Measurements from ENCODE around the gene ZDHHC7.
"Not testable (repeated sequence)": the region's sequence is repeated elsewhere in the genome, so short reads cannot be mapped to it uniquely, and the experiment has no call there.

Gene ZDHHC7

GRCh38 chr16:85042606-85043005 lies 31.3 kb upstream of the ZDHHC7 start:
- DNase-seq (ENCODE audit: low read depth in 2 of 2): no peak

GRCh38 chr16:85042167-85042526 lies 30.8 kb upstream of the ZDHHC7 start:
- no peak for DNase-seq (ENCODE audit: low read depth in 2 of 2)

GRCh38 chr16:85041219-85042166 lies 30.2 kb upstream of the ZDHHC7 start:
- DNase-seq (ENCODE audit: low read depth in 2 of 2): no peak

- DNase-seq (ENCODE audit: low read depth in 2 of 2): no peak
Measured at GRCh38 chr16:85040685-85041084, 29.4 kb upstream of the ZDHHC7 start.

GRCh38 chr16:85037721-85038120 lies 26.4 kb upstream of the ZDHHC7 start:
- DNase-seq (ENCODE audit: low read depth in 2 of 2): no peak

- DNase-seq (ENCODE audit: low read depth in 2 of 2): no peak
Measured at GRCh38 chr16:85037050-85037410, 25.7 kb upstream of the ZDHHC7 start.

GRCh38 chr16:85036236-85037049 lies 25.1 kb upstream of the ZDHHC7 start:
- no peak for DNase-seq (ENCODE audit: low read depth in 2 of 2)

- DNase-seq (ENCODE audit: low read depth in 2 of 2): no peak
Measured at GRCh38 chr16:85034591-85035433, 23.5 kb upstream of the ZDHHC7 start.

- DNase-seq (ENCODE audit: low read depth in 2 of 2): no peak
Measured at GRCh38 chr16:85033171-85033570, 21.8 kb upstream of the ZDHHC7 start.

- not testable (repeated sequence) for DNase-seq (ENCODE audit: low read depth in 2 of 2)
Measured at GRCh38 chr16:85032187-85032586, 20.9 kb upstream of the ZDHHC7 start.

GRCh38 chr16:85031451-85031850 lies 20.1 kb upstream of the ZDHHC7 start:
- DNase-seq (ENCODE audit: low read depth in 2 of 2): no peak

- no peak for DNase-seq (ENCODE audit: low read depth in 2 of 2)
Measured at GRCh38 chr16:85029981-85030401, 18.7 kb upstream of the ZDHHC7 start.

GRCh38 chr16:85029408-85029784 lies 18.1 kb upstream of the ZDHHC7 start:
- peak in 1 of 2 donors; percentile 50 for DNase-seq (ENCODE audit: low read depth in 2 of 2)

- peak; percentile 50 to 69 for DNase-seq (ENCODE audit: low read depth in 2 of 2)
Measured at GRCh38 chr16:85028685-85029407, 17.5 kb upstream of the ZDHHC7 start.

GRCh38 chr16:85027958-85028684 lies 16.8 kb upstream of the ZDHHC7 start:
- DNase-seq (ENCODE audit: low read depth in 2 of 2): no peak

- DNase-seq (ENCODE audit: low read depth in 2 of 2): peak; percentile 88 to 92
Measured at GRCh38 chr16:85027349-85027957, 16.1 kb upstream of the ZDHHC7 start, which contains the start of gene KIAA0513. Gene KIAA0513, plus strand, starts transcription at chr16:85027795. Its CDS starts 39,277 bp downstream, at chr16:85067072.

- DNase-seq (ENCODE audit: low read depth in 2 of 2): no peak
Measured at GRCh38 chr16:85026703-85027102, 15.4 kb upstream of the ZDHHC7 start.

GRCh38 chr16:85025781-85026653 lies 14.7 kb upstream of the ZDHHC7 start:
- DNase-seq (ENCODE audit: low read depth in 2 of 2): no peak

- no peak for DNase-seq (ENCODE audit: low read depth in 2 of 2)
Measured at GRCh38 chr16:85019659-85020245, 8.4 kb upstream of the ZDHHC7 start.
